ENCODE results near the gene IGF2. TPM values are rescaled to one million over a fixed set of nuclear protein-coding genes. Genes with fewer than 3 reads are reported as not detected.

The IGF2 gene
- total RNA-seq, 4 donors from 2014 or later: 3.2 to 9.7 (median 5.6) TPM

DNA sequence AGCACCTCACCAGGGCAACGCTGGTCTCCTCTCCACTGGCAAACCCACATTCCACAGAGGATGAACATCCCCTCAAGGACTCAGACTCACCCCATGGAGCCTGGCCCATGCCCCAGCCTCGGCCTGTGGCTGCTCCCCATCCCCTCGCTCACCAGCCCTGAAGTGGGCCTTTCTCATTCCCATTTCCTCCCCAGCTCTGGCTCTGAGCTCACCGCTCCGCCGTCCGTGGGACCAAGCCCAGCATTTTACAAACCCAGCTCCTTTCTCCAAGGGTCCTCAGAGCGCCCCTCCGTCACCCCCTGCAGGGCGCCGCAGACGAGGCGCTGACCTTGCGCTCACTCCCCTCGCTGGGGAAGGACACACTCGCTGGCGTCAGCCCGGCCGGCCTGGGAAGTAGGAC is 6.9 kb upstream of the IGF2 start:
- peaks cover 13% of the 10 kb centered on the region for H3K4me1 ChIP-seq
- H3K36me3 ChIP-seq: no peaks in the 10 kb centered on the region
- H3K4me3 ChIP-seq: no peak overlapping the region
- WGBS: 43% methylated on average over 19 of the region's 19 CpGs
- no peak overlapping the region for H3K27ac ChIP-seq
- no peak for DNase-seq (ENCODE audit: low spot score in 2 of 2)
- peaks cover 100% of the 10 kb centered on the region for H3K27me3 ChIP-seq
- H3K9me3 ChIP-seq: no peaks in the 10 kb centered on the region
- no peak for TF ChIP-seq EP300 (IDR thresholded peaks at IDR 0.05)
- TF ChIP-seq POLR2A (IDR thresholded peaks at IDR 0.05): no peak
- no peak for TF ChIP-seq POLR2AphosphoS5 (IDR thresholded peaks at IDR 0.05)
- TF ChIP-seq, protein P1, sequence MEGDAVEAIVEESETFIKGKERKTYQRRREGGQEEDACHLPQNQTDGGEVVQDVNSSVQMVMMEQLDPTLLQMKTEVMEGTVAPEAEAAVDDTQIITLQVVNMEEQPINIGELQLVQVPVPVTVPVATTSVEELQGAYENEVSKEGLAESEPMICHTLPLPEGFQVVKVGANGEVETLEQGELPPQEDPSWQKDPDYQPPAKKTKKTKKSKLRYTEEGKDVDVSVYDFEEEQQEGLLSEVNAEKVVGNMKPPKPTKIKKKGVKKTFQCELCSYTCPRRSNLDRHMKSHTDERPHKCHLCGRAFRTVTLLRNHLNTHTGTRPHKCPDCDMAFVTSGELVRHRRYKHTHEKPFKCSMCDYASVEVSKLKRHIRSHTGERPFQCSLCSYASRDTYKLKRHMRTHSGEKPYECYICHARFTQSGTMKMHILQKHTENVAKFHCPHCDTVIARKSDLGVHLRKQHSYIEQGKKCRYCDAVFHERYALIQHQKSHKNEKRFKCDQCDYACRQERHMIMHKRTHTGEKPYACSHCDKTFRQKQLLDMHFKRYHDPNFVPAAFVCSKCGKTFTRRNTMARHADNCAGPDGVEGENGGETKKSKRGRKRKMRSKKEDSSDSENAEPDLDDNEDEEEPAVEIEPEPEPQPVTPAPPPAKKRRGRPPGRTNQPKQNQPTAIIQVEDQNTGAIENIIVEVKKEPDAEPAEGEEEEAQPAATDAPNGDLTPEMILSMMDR (IDR thresholded peaks at IDR 0.05): no peak

DNA sequence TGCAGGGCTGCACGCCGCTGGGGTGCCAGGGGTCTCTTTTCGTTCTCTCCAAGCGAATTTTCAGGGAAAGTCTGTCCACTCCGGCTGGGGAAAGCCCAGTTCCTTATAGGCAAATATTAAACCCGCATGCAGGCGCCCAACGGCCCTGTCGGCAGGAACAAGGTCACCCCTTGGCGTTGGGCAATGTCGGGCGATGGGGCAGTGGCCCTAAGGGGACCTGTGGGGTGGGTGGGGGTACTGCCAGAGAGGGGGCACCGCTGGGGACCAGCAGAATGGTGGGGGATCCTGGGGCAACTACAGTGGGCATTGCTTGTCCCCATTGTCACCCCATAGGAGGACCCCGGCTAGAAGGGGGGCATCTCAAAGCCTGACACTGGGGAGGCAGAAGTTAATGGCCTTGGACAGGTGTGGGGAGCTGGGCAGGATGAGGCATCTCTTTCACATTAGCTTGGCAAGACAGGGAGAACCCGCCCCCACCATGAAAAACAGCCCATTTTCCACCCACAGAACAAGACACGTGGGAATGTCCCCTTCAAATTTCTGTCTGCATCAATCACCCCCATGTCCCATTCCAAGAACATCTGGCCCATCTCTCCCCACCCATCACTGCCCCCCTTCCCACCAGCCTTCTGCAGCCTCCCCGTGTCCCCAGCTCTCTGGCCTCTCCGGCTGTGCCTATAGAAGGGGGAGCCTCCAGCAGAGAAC is 5.5 kb upstream of the IGF2 start:
- H3K27me3 ChIP-seq: peaks cover 100% of the 10 kb centered on the region
- H3K36me3 ChIP-seq: no peaks in the 10 kb centered on the region
- peaks cover 26% of the 10 kb centered on the region for H3K4me1 ChIP-seq
- TF ChIP-seq EP300 (IDR thresholded peaks at IDR 0.05) (no peak), POLR2AphosphoS5 (IDR thresholded peaks at IDR 0.05) (no peak), POLR2A (IDR thresholded peaks at IDR 0.05) (no peak)
- TF ChIP-seq, protein P1 (IDR thresholded peaks at IDR 0.05): no peak
- DNase-seq (ENCODE audit: low spot score in 2 of 2): no peak
- WGBS: 17% methylated on average over 10 of the region's 18 CpGs
- H3K4me3 ChIP-seq: no peak overlapping the region
- H3K9me3 ChIP-seq: no peaks in the 10 kb centered on the region
- no peak overlapping the region for H3K27ac ChIP-seq

DNA sequence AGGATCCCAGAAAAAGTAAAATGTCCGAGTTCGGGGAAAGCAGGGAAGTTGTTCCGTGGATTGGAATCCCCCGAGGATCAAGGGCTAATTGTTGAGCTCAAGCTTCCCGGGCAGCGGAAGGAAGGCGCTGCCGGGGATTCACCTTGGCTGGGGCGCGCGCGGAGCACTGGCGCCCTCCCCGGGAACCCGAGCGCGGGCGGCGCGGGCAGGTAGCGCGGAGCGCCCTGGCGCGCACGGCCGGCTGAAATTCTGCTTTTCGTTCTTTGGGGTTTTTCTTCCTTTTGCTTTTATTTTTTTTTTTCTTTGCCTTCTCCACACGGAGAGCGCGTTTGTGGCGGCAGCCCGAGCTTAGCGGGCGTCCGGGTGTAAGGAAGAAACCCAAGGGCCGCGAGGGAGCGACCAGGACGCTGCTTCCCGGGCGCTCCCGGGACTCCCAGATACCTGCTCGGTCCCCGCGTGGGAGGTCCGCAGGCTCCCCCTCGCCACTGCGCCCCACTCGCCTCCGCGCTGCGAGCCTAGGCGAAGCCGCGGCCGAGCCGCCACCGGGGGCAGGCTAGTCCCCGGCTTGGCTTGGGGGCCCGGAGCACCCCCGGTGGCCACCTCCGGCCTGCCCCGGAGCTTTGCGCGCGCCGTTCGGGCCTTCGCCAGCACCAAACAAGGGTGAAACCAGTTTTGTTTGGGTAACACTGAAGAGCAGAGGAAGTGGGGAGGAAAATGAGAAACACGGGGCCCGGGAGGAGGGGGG is 4.8 kb upstream of the IGF2 start:
- WGBS: under 1% methylated on average over 53 of the region's 72 CpGs
- TF ChIP-seq POLR2A (IDR thresholded peaks at IDR 0.05): no peak
- no peak for TF ChIP-seq POLR2AphosphoS5 (IDR thresholded peaks at IDR 0.05)
- TF ChIP-seq, protein P1 (IDR thresholded peaks at IDR 0.05): no peak
- no peak for TF ChIP-seq EP300 (IDR thresholded peaks at IDR 0.05)
- no peak overlapping the region for H3K27ac ChIP-seq
- peaks cover 32% of the 10 kb centered on the region for H3K4me1 ChIP-seq
- DNase-seq (ENCODE audit: low spot score in 2 of 2): no peak
- peak overlapping the region; percentile 22 for H3K4me3 ChIP-seq
- H3K27me3 ChIP-seq: peaks cover 100% of the 10 kb centered on the region
- no peaks in the 10 kb centered on the region for H3K36me3 ChIP-seq
- H3K9me3 ChIP-seq: no peaks in the 10 kb centered on the region

DNA sequence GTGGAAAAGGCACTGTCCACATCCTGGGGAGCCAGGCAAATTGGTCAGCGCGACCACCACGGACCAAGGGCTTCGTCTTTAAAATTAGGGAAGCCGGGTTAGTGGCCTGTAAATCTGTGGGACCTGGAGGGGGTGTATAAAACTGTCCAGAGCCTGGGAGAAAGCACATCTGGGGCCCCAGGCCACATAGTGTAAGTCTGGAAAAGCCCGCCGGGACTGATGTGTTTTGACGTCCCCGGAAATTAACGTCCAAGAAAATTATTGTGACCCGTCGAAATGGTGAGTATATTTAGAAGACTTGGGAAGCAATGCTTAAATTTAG is 4.2 kb upstream of the IGF2 start:
- no peak overlapping the region for H3K4me3 ChIP-seq
- peaks cover 100% of the 10 kb centered on the region for H3K27me3 ChIP-seq
- no peaks in the 10 kb centered on the region for H3K36me3 ChIP-seq
- H3K4me1 ChIP-seq: peaks cover 37% of the 10 kb centered on the region
- no peak for DNase-seq (ENCODE audit: low spot score in 2 of 2)
- TF ChIP-seq, protein P1 (IDR thresholded peaks at IDR 0.05): no peak
- TF ChIP-seq EP300 (IDR thresholded peaks at IDR 0.05) (no peak), POLR2A (IDR thresholded peaks at IDR 0.05) (no peak), POLR2AphosphoS5 (IDR thresholded peaks at IDR 0.05) (no peak)
- H3K9me3 ChIP-seq: no peaks in the 10 kb centered on the region
- H3K27ac ChIP-seq: no peak overlapping the region
- 7% methylated on average over 12 of the region's 12 CpGs for WGBS

DNA sequence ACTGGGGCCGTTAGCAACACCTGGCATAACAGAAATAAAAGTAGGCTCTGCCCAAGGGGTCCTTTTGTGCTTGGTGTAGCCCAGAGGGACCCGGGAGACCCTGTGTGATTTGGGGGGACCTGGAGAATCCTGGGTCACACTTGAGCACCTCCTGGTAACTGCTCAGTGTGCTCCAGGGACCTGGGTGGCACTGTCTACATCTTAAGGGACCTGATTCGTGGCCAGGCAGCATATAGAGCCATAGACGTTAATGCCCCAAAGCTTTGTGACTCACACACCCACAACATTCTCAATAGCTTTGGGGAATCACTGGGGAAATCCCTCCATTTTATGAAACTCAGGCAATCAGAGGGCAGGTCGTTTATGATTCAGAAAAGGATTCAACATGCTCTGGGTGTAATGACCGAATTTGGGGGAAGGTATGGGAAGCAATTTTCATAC is 3.6 kb upstream of the IGF2 start:
- 5% methylated on average over 6 of the region's 6 CpGs for WGBS
- peaks cover 44% of the 10 kb centered on the region for H3K4me1 ChIP-seq
- DNase-seq (ENCODE audit: low spot score in 2 of 2): no peak
- peaks cover 100% of the 10 kb centered on the region for H3K27me3 ChIP-seq
- TF ChIP-seq EP300 (IDR thresholded peaks at IDR 0.05) (no peak), POLR2A (IDR thresholded peaks at IDR 0.05) (no peak), POLR2AphosphoS5 (IDR thresholded peaks at IDR 0.05) (no peak)
- TF ChIP-seq, protein P1 (IDR thresholded peaks at IDR 0.05): no peak
- H3K4me3 ChIP-seq: no peak overlapping the region
- no peaks in the 10 kb centered on the region for H3K36me3 ChIP-seq
- no peaks in the 10 kb centered on the region for H3K9me3 ChIP-seq
- no peak overlapping the region for H3K27ac ChIP-seq
